PC-3 (cell line): ENCODE data around the gene CALHM2.
"Not testable (repeated sequence)": the region's sequence is repeated elsewhere in the genome, so short reads cannot be mapped to it uniquely, and the experiment has no call there.

Experiments used
- EZH2 ChIP-seq: fragments of 300-600 bp; sonication (generic); IDR thresholded peaks from one replicate; pipeline ENCODE4 v1.6.1; 2017; ENCODE audit warnings: antibody characterized with exemption, mild to moderate bottlenecking, low read length; ENCODE audit not compliant: unreplicated experiment
- TF ChIP-seq, protein P1 (sequence below): fragments of 300-600 bp; sonication (generic); conservative IDR thresholded peaks from 2 replicates; pipeline ENCODE4 v1.5.1; 2017; ENCODE audit warnings: antibody characterized with exemption, low read depth, mild to moderate bottlenecking, low read length

GRCh38 chr10:103417148-103417469 lies 35.1 kb downstream of the CALHM2 start:
- TF ChIP-seq, protein P1, sequence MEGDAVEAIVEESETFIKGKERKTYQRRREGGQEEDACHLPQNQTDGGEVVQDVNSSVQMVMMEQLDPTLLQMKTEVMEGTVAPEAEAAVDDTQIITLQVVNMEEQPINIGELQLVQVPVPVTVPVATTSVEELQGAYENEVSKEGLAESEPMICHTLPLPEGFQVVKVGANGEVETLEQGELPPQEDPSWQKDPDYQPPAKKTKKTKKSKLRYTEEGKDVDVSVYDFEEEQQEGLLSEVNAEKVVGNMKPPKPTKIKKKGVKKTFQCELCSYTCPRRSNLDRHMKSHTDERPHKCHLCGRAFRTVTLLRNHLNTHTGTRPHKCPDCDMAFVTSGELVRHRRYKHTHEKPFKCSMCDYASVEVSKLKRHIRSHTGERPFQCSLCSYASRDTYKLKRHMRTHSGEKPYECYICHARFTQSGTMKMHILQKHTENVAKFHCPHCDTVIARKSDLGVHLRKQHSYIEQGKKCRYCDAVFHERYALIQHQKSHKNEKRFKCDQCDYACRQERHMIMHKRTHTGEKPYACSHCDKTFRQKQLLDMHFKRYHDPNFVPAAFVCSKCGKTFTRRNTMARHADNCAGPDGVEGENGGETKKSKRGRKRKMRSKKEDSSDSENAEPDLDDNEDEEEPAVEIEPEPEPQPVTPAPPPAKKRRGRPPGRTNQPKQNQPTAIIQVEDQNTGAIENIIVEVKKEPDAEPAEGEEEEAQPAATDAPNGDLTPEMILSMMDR = not testable (repeated sequence)
- TF ChIP-seq EZH2 = not testable (repeated sequence)
